Measurements from ENCODE around the gene RIOK1.
A peak's percentile ranks its signal among the peaks of the same experiment; 100 is the strongest.

The RIOK1 gene

DNA sequence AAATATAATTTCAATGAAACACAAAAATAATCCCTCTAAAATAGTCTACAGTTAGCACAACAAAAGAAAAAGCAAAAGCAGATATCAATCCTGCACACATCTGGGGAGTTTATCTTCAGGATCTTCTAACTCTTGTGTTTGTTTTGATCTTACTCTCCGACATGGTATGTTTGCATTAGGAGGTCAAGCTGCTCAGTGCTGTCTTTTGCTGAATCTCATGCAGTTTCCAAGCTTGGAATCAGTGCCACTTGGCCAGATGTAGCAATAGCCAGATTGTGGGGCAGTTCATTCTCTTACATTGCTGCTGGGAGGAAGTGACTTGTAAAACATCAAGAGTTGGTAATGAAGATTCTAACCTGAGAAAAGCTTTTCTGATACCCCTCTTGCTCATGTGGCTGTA, 29.5 kb downstream of the RIOK1 start:
- no peak for DNase-seq (ENCODE audit: low read depth)
- TF ChIP-seq, protein P1, sequence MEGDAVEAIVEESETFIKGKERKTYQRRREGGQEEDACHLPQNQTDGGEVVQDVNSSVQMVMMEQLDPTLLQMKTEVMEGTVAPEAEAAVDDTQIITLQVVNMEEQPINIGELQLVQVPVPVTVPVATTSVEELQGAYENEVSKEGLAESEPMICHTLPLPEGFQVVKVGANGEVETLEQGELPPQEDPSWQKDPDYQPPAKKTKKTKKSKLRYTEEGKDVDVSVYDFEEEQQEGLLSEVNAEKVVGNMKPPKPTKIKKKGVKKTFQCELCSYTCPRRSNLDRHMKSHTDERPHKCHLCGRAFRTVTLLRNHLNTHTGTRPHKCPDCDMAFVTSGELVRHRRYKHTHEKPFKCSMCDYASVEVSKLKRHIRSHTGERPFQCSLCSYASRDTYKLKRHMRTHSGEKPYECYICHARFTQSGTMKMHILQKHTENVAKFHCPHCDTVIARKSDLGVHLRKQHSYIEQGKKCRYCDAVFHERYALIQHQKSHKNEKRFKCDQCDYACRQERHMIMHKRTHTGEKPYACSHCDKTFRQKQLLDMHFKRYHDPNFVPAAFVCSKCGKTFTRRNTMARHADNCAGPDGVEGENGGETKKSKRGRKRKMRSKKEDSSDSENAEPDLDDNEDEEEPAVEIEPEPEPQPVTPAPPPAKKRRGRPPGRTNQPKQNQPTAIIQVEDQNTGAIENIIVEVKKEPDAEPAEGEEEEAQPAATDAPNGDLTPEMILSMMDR (conservative IDR thresholded peaks at IDR 0.05; ENCODE audit: control insufficient read depth, insufficient read depth, low read depth, low read length): no peak

DNA sequence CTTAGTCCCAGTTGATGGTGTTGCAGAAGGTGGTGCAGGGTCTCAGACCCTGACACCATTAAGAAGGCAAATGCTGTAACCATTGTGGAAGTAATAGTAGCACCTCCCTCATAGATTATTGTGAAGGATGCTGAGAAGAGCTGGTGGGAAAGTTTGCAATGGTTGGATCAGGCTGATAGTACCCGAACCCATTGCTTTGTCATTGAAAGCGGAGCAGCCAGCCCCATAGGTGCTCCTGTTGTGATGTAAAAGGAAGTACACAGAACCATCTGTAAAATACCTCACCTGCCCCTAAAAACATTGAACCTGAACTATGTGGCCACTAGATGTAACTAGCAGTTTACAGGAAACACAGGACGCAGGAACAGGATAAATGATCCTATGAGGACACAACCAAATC, 31.5 kb downstream of the RIOK1 start:
- TF ChIP-seq, protein P1 (conservative IDR thresholded peaks at IDR 0.05; ENCODE audit: control insufficient read depth, insufficient read depth, low read depth, low read length): no peak
- DNase-seq (ENCODE audit: low read depth): no peak
- H3K4me3 ChIP-seq (ENCODE audit: control insufficient read depth, low read depth, low read length): no peak overlapping the region

More for the DNA sequence above, 29.5 kb downstream of the RIOK1 start:
- no peak overlapping the region for H3K4me3 ChIP-seq (ENCODE audit: control insufficient read depth, low read depth, low read length)

DNA sequence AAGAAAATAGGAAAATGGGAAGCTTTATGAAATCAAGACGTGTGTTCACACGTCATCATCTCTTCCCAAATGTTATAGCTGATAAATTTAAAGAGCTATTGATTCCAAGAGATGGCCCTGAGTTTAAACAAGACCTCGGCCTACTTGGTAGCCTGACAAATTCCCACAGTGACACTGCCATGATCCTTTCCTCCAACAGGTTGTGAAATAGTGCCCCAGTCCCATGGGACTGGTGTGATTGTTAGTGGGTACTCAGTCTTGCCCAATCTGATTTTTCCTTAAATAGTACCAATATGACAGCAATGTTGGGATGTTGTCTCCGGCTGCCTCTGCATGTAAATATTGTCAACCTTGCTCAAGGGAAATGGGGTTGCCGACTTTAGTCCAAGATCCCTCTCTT, 34.5 kb downstream of the RIOK1 start:
- no peak for DNase-seq (ENCODE audit: low read depth)
- no peak overlapping the region for H3K4me3 ChIP-seq (ENCODE audit: control insufficient read depth, low read depth, low read length)
- TF ChIP-seq, protein P1 (conservative IDR thresholded peaks at IDR 0.05; ENCODE audit: control insufficient read depth, insufficient read depth, low read depth, low read length): no peak

DNA sequence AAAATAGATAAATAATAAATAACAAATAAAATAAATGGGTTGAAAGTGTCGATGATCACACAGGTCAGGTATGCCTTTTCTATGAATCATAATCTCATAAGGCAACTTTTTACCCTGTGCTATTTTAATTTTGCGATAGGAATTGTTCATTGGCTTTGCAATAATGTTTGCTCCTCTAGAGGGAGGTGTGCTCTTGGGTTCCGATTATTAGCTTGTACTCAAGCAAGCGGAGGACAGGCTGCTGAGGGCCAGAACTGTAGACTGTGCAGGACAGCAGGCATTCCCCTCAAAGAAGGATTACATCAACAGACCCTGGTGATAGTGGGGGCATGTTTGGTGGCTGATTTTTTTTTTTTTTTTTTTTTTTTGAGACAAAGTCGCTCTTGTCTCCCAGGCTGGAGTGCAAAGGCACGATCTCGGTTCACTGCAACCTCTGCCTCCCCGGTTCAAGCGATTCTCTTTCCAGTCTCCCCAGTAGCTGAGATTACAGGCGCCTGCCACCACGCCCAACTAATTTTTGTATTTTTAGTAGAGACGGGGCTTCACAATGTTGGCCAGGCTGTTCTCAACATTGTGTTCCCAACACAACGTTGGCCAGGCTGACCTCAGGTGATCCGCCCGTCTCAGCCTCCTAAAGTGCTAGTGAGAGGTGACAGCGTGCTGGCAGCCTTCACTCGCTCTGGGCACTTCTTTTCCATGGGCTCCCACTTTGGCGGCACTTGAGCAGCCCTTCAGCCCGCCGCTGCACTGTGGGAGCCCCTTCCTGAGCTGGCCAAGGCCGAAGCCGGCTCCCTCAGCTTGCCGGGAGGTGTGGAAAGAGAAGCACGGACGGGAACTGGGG, 35.6 kb downstream of the RIOK1 start:
- peak; percentile 67 for DNase-seq (ENCODE audit: low read depth)
- H3K4me3 ChIP-seq (ENCODE audit: control insufficient read depth, low read depth, low read length): no peak overlapping the region
- TF ChIP-seq, protein P1 (conservative IDR thresholded peaks at IDR 0.05; ENCODE audit: control insufficient read depth, insufficient read depth, low read depth, low read length): peak; percentile 69

DNA sequence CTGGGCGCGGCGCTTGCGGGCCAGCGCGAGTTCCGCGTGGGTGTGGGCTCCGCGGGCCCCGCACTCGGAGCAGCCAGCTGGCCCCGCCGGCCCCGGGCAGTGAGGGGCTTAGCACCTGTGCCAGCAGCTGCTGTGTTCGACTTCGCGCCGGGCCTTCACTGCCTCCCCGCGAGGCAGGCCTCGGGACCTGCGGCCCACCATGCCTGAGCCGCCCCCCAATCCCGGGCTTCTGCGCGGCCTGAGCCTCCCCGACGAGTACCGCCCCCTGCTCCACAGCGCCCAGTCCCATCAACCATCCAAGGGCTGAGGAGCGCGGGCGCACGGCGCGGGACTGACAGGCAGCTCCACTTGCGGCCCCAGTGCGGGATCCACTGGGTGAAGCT, 36.2 kb downstream of the RIOK1 start:
- TF ChIP-seq, protein P1 (conservative IDR thresholded peaks at IDR 0.05; ENCODE audit: control insufficient read depth, insufficient read depth, low read depth, low read length): no peak
- H3K4me3 ChIP-seq (ENCODE audit: control insufficient read depth, low read depth, low read length): no peak overlapping the region
- no peak for DNase-seq (ENCODE audit: low read depth)

DNA sequence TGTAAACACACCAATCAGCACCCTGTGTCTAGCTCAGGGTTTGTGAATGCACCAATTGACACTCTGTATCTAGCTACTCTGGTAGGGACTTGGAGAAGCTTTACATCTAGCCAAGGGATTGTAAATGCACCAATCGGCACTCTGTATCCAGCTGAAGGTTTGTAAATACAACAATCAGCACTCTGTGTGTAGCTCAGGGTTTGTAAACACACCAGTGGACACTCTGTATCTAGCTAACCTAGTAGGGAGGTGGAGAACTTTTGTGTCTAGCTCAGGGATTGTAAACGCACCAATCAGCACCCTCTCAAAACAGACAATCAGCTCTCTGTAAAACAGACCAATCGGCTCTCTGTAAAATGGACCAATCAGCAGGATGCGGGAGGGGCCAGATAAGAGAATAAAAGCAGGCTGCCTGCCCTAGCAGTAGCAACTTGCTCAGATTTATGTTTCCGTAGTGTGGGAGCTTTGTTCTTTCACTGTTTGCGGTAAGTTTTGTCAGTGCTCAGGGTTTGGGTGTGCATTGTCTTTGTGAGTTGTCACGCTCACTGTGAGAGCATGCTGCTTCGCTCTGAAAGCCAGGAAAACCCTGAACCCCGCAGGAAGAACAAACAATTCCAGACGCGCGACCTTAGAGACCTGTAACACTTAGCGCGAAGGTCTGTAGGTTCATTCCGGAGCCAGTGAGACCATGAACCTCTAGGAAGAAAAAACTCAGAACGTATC, 37.0 kb downstream of the RIOK1 start:
- DNase-seq (ENCODE audit: low read depth): no peak
- TF ChIP-seq, protein P1 (conservative IDR thresholded peaks at IDR 0.05; ENCODE audit: control insufficient read depth, insufficient read depth, low read depth, low read length): no peak
- H3K4me3 ChIP-seq (ENCODE audit: control insufficient read depth, low read depth, low read length): peak overlapping the region; percentile 4

Data from fibroblast of mammary gland (primary cell).